Tibial artery (tissue), 4 donors: Measurements from ENCODE around the gene IFNG-AS1.

Source experiments
- DNase-seq, 2 donors: peaks; one replicate each; pipeline ENCODE4 v3.0.0-alpha.2; 2019
- H3K27ac ChIP-seq, 2 donors: fragments of 200-600 bp; sonication (generic) in 1 of 2; 1 replicate in 1 of 2; 2 replicates in 1 of 2; pipeline ENCODE4 v1.5.1; 2018 to 2019; ENCODE audit warnings: mild to moderate bottlenecking in 1 of 2
- H3K27me3 ChIP-seq, 2 donors: fragments of 200-600 bp; sonication (generic) in 1 of 2; one replicate each; pipeline versions ENCODE4 v1.5.1 to v1.6.0; 2016 to 2019
- H3K36me3 ChIP-seq, 3 donors: fragments of 200-600 bp; sonication (generic) in 2 of 3; one replicate each; pipeline ENCODE4 v1.5.1; 2016 to 2019; ENCODE audit warnings: mild to moderate bottlenecking in 2 of 3
- H3K4me1 ChIP-seq, 4 donors: fragments of 200-600 bp; sonication (generic) in 2 of 4; 1 replicate in 3 of 4; 2 replicates in 1 of 4; pipeline ENCODE4 v1.5.1; 2016 to 2019
- H3K4me3 ChIP-seq, 2 donors: fragments of 200-600 bp; sonication (generic) in 1 of 2; 1 replicate in 1 of 2; 2 replicates in 1 of 2; pipeline ENCODE4 v1.5.1; 2018 to 2019; ENCODE audit warnings: mild to moderate bottlenecking in 2 of 2
- H3K9me3 ChIP-seq, 3 donors: fragments of 200-600 bp; sonication (generic) in 1 of 3; one replicate each; pipeline ENCODE4 v1.5.1; 2016 to 2019
- CTCF ChIP-seq, 2 experiments: fragments of 200-600 bp in 1 of 2; fragments of 450-650 bp in 1 of 2; IDR thresholded peaks; one replicate each; pipeline ENCODE4 v1.5.1; 2017 to 2019; ENCODE audit warnings: antibody characterized with exemption in 2 of 2, mild to moderate bottlenecking in 1 of 2, moderate library complexity in 1 of 2
- intact Hi-C: fragments of 100-400 bp; cut with DNase I; formaldehyde crosslinking; loops from one replicate; pipeline ENCODE4 v1.15.0; 2023; ENCODE audit warnings: low total_unique reads

Gene IFNG-AS1

GRCh38 chr12:68065163-68065562 lies 75.9 kb downstream of the IFNG-AS1 start:
- peaks cover 0 to 9% (median 0%) of the 10 kb centered on the region in 3 donors for H3K9me3 ChIP-seq
- intact Hi-C loops, result no loop called here
- no peaks in the 10 kb centered on the region for H3K4me1 ChIP-seq
- no peak for DNase-seq
- H3K4me3 ChIP-seq, result no peak overlapping the region
- no peak for TF ChIP-seq CTCF (IDR thresholded peaks at IDR 0.05)
- no peaks in the 10 kb centered on the region for H3K27me3 ChIP-seq
- H3K36me3 ChIP-seq, result no peaks in the 10 kb centered on the region
- no peak overlapping the region for H3K27ac ChIP-seq

- intact Hi-C loops, result no loop called here
- no peak overlapping the region for H3K4me3 ChIP-seq
Observed at GRCh38 chr12:68065687-68066086, 76.4 kb downstream of the IFNG-AS1 start.

GRCh38 chr12:68067762-68068376 lies 78.6 kb downstream of the IFNG-AS1 start:
- H3K36me3 ChIP-seq, result no peaks in the 10 kb centered on the region
- H3K9me3 ChIP-seq, result no peaks in the 10 kb centered on the region
- intact Hi-C loops, result no loop called here
- H3K4me3 ChIP-seq, result no peak overlapping the region
- TF ChIP-seq CTCF (IDR thresholded peaks at IDR 0.05), result no peak
- no peaks in the 10 kb centered on the region for H3K4me1 ChIP-seq
- H3K27ac ChIP-seq, result no peak overlapping the region
- no peaks in the 10 kb centered on the region for H3K27me3 ChIP-seq
- no peak for DNase-seq

More at GRCh38 chr12:68065687-68066086, 76.4 kb downstream of the IFNG-AS1 start:
- H3K9me3 ChIP-seq, result peaks cover 0 to 6% (median 0%) of the 10 kb centered on the region in 3 donors
- TF ChIP-seq CTCF (IDR thresholded peaks at IDR 0.05), result no peak
- H3K27ac ChIP-seq, result no peak overlapping the region
- H3K36me3 ChIP-seq, result no peaks in the 10 kb centered on the region
- no peaks in the 10 kb centered on the region for H3K27me3 ChIP-seq
- DNase-seq, result no peak
- H3K4me1 ChIP-seq, result no peaks in the 10 kb centered on the region

GRCh38 chr12:68069275-68069674 lies 80.0 kb downstream of the IFNG-AS1 start:
- no peak for TF ChIP-seq CTCF (IDR thresholded peaks at IDR 0.05)
- intact Hi-C loops, result no loop called here
- H3K4me1 ChIP-seq, result no peaks in the 10 kb centered on the region

More at GRCh38 chr12:68069275-68069674, 80.0 kb downstream of the IFNG-AS1 start:
- Histone ChIP-seq H3K4me3 (no peak overlapping the region), H3K36me3 (no peaks in the 10 kb centered on the region), H3K9me3 (no peaks in the 10 kb centered on the region), H3K27me3 (no peaks in the 10 kb centered on the region), H3K27ac (no peak overlapping the region)
- no peak for DNase-seq
